WTC11 (cell line): ENCODE results near the gene OSTC. TPM values are rescaled to one million over a fixed set of nuclear protein-coding genes. Genes with fewer than 3 reads are reported as not detected.

Experiments used
- ATAC-seq: fragments of 200-7000 bp; cut with Tn5 transposase; 2 replicates; pipeline ENCODE4 v1.10.0; 2021; ENCODE audit warnings: mild to moderate bottlenecking, moderate library complexity
- CTCF ChIA-PET: fragments of 300-600 bp; sonication (Branson Sonifier 250); formaldehyde crosslinking; loops from one replicate; lab custom pipeline; 2021; ENCODE audit warnings: antibody characterized with exemption; lab: Charles Lee
- POLR2A ChIA-PET: fragments of 350-600 bp; sonication (Branson Sonifier 250); formaldehyde crosslinking; loops from one replicate; lab custom pipeline; 2021; ENCODE audit warnings: antibody characterized with exemption; lab: Charles Lee
- DNase-seq: peaks from one replicate; pipeline ENCODE4 v3.0.0; 2021; ENCODE audit warnings: low spot score
- H3K27ac Mint-ChIP-seq: 2 replicates; pipeline ENCODE4 v1.8.0; 2021; ENCODE audit warnings: mixed read lengths
- H3K27me3 Mint-ChIP-seq: 2 replicates; pipeline ENCODE4 v1.8.0; 2021; ENCODE audit warnings: low read depth, mild to moderate bottlenecking, moderate library complexity, mixed read lengths
- H3K36me3 Mint-ChIP-seq: 2 replicates; pipeline ENCODE4 v1.8.0; 2021; ENCODE audit warnings: mixed read lengths
- H3K4me1 Mint-ChIP-seq: 2 replicates; pipeline ENCODE4 v1.8.0; 2022; ENCODE audit warnings: mixed read lengths
- H3K4me3 Mint-ChIP-seq: 2 replicates; pipeline ENCODE4 v1.8.0; 2021; ENCODE audit warnings: mild to moderate bottlenecking, moderate library complexity, mixed read lengths
- H3K9me3 Mint-ChIP-seq: 2 replicates; pipeline ENCODE4 v1.8.0; 2021; ENCODE audit warnings: mixed read lengths
- ELF4 ChIP-seq: sonication (generic); formaldehyde crosslinking; IDR thresholded peaks from 2 replicates; pipeline ENCODE4 v1.8.1; 2022; ENCODE audit warnings: low read depth, mild to moderate bottlenecking, moderate library complexity, missing genetic modification reagents
- FOXK1 ChIP-seq: sonication (generic); formaldehyde crosslinking; IDR thresholded peaks from 2 replicates; pipeline ENCODE4 v1.8.0; 2022; ENCODE audit warnings: mild to moderate bottlenecking, moderate library complexity, missing genetic modification reagents
- FOXP1 ChIP-seq: sonication (generic); formaldehyde crosslinking; IDR thresholded peaks from 2 replicates; pipeline ENCODE4 v1.8.0; 2022; ENCODE audit warnings: missing genetic modification reagents, mild to moderate bottlenecking, moderate library complexity, borderline replicate concordance
- JUN ChIP-seq: sonication (generic); formaldehyde crosslinking; IDR thresholded peaks from 2 replicates; pipeline ENCODE4 v1.8.0; 2023; ENCODE audit warnings: mild to moderate bottlenecking, missing genetic modification reagents
- MYBL2 ChIP-seq: sonication (generic); formaldehyde crosslinking; IDR thresholded peaks from 2 replicates; pipeline ENCODE4 v1.8.1; 2023; ENCODE audit warnings: mild to moderate bottlenecking, moderate library complexity, missing genetic modification reagents
- NFE2L1 ChIP-seq: sonication (generic); formaldehyde crosslinking; IDR thresholded peaks from 2 replicates; pipeline ENCODE4 v1.8.1; 2023; ENCODE audit warnings: missing genetic modification reagents
- NR2C2 ChIP-seq: sonication (generic); formaldehyde crosslinking; IDR thresholded peaks from 2 replicates; pipeline ENCODE4 v1.8.0; 2022; ENCODE audit warnings: mild to moderate bottlenecking, missing genetic modification reagents
- OVOL2 ChIP-seq: fragments of 250-450 bp; sonication (Bioruptor Pico); IDR thresholded peaks from 2 replicates; pipeline ENCODE4 v1.9.0; 2021; ENCODE audit warnings: mild to moderate bottlenecking, borderline replicate concordance
- RELA ChIP-seq: sonication (generic); formaldehyde crosslinking; IDR thresholded peaks from 2 replicates; pipeline ENCODE4 v1.8.1; 2022; ENCODE audit warnings: missing genetic modification reagents, mild to moderate bottlenecking, borderline replicate concordance
- TCF7 ChIP-seq: sonication (generic); formaldehyde crosslinking; IDR thresholded peaks from 2 replicates; pipeline ENCODE4 v1.8.0; 2022; ENCODE audit warnings: mild to moderate bottlenecking, low read depth, missing genetic modification reagents, moderate library complexity
- TP53 ChIP-seq: sonication (generic); formaldehyde crosslinking; IDR thresholded peaks from 2 replicates; pipeline ENCODE4 v1.8.1; 2023; ENCODE audit warnings: mild to moderate bottlenecking, missing genetic modification reagents
- ZBTB21 ChIP-seq: sonication (generic); formaldehyde crosslinking; IDR thresholded peaks from 2 replicates; pipeline ENCODE4 v1.8.1; 2023; ENCODE audit warnings: mild to moderate bottlenecking, missing genetic modification reagents, borderline replicate concordance
- ZNF121 ChIP-seq: sonication (generic); formaldehyde crosslinking; IDR thresholded peaks from 2 replicates; pipeline ENCODE4 v1.8.0; 2023; ENCODE audit warnings: missing genetic modification reagents
- ZNF138 ChIP-seq: sonication (generic); formaldehyde crosslinking; conservative IDR thresholded peaks from 2 replicates; pipeline ENCODE4 v1.8.1; 2022; ENCODE audit warnings: mild to moderate bottlenecking, moderate library complexity, missing genetic modification reagents
- ZNF219 ChIP-seq: sonication (generic); formaldehyde crosslinking; IDR thresholded peaks from 2 replicates; pipeline ENCODE4 v1.8.0; 2023; ENCODE audit warnings: missing genetic modification reagents, mild to moderate bottlenecking, borderline replicate concordance
- ZNF263 ChIP-seq: sonication (generic); formaldehyde crosslinking; IDR thresholded peaks from 2 replicates; pipeline ENCODE4 v1.8.1; 2022; ENCODE audit warnings: low read depth, mild to moderate bottlenecking, moderate library complexity, missing genetic modification reagents
- ZNF317 ChIP-seq: sonication (generic); formaldehyde crosslinking; IDR thresholded peaks from 2 replicates; pipeline ENCODE4 v1.8.1; 2023; ENCODE audit warnings: low read depth, mild to moderate bottlenecking, moderate library complexity, missing genetic modification reagents, borderline replicate concordance
- ZNF396 ChIP-seq: fragments of 250-450 bp; sonication (Bioruptor Pico); IDR thresholded peaks from 2 replicates; pipeline ENCODE4 v1.8.0; 2021; ENCODE audit warnings: mild to moderate bottlenecking, moderate library complexity, borderline replicate concordance
- ZNF416 ChIP-seq: fragments of 250-450 bp; sonication (Bioruptor Pico); IDR thresholded peaks from 2 replicates; pipeline ENCODE4 v1.9.0; 2021; ENCODE audit warnings: mild to moderate bottlenecking, inconsistent platforms
- ZNF671 ChIP-seq: fragments of 250-450 bp; sonication (Bioruptor Pico); IDR thresholded peaks from 2 replicates; pipeline ENCODE4 v1.8.0; 2021; ENCODE audit warnings: mild to moderate bottlenecking
- total RNA-seq: library from RNA; stranded (reverse); gene quantifications from 3 replicates; pipeline ENCODE4 v1.2.3, GENCODE V29; 2021
- TF ChIP-seq, protein P1 (sequence below): sonication (generic); formaldehyde crosslinking; conservative IDR thresholded peaks from 2 replicates; pipeline ENCODE4 v1.8.1; 2022; ENCODE audit warnings: mild to moderate bottlenecking, missing genetic modification reagents
- TF ChIP-seq, protein P2 (sequence below): sonication (generic); formaldehyde crosslinking; IDR thresholded peaks from 2 replicates; pipeline ENCODE4 v1.8.1; 2023; ENCODE audit warnings: mild to moderate bottlenecking, missing genetic modification reagents, borderline replicate concordance
- TF ChIP-seq, protein P3 (sequence below): sonication (generic); formaldehyde crosslinking; IDR thresholded peaks from 2 replicates; pipeline ENCODE4 v1.8.0; 2022; ENCODE audit warnings: missing genetic modification reagents
- TF ChIP-seq, protein P4 (sequence below): sonication (generic); formaldehyde crosslinking; IDR thresholded peaks from 2 replicates; pipeline ENCODE4 v1.8.0; 2022; ENCODE audit warnings: mild to moderate bottlenecking, missing genetic modification reagents
- TF ChIP-seq, protein P5 (sequence below): sonication (generic); formaldehyde crosslinking; IDR thresholded peaks from 2 replicates; pipeline ENCODE4 v1.8.0; 2023; ENCODE audit warnings: missing genetic modification reagents

OSTC gene
- total RNA-seq, 1 experiment from 2014 or later, result 132 TPM

DNA sequence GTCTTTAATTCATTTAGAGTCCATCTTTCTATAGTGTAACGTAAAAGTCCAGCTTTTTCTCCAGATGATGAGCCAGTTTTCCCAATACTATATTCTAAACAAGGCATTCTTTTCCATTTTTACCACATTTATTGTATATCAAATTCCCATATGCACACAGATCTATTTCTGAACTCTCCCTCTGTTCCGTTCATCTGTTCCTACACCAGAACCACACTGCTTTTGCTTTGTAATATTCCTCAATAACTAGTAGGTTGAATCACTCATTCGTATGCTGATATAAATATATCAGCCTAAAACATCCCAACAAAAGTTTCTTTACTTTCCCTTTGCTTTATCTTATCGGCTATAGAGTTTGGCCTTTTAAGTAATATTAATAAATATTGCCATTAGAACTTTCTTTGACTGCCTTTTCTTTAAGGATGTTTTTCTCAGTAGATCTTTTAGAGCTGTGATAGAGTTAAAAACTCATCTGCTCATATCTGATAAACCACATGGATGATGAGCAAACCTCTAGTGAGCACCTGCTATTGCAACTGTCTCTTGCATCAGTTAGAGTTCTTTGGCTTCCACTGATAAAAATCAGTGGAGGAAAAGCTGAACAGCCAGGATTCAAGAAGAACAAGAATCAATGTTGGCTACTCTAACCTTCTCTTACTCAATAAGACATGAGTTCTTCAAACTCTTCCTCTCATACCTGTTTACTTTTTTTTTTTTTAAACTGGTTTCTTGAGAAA lies 43.2 kb upstream of the OSTC start (continued):
- TF ChIP-seq ZNF263 (CRISPR knock-in tag), result no peak
- TF ChIP-seq JUN (CRISPR knock-in tag), result no peak
- TF ChIP-seq ELF4 (CRISPR knock-in tag), result no peak
- TF ChIP-seq MYBL2 (CRISPR knock-in tag), result no peak
- TF ChIP-seq ZNF416 (CRISPR knock-in tag), result no peak
- no peak for TF ChIP-seq FOXP1 (CRISPR knock-in tag)
- TF ChIP-seq ZNF317 (CRISPR knock-in tag), result no peak
- TF ChIP-seq ZNF396 (CRISPR knock-in tag), result no peak
- no peak for TF ChIP-seq OVOL2 (CRISPR knock-in tag)
- TF ChIP-seq, protein P1, sequence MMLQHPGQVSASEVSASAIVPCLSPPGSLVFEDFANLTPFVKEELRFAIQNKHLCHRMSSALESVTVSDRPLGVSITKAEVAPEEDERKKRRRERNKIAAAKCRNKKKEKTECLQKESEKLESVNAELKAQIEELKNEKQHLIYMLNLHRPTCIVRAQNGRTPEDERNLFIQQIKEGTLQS (CRISPR knock-in tag), result no peak

DNA sequence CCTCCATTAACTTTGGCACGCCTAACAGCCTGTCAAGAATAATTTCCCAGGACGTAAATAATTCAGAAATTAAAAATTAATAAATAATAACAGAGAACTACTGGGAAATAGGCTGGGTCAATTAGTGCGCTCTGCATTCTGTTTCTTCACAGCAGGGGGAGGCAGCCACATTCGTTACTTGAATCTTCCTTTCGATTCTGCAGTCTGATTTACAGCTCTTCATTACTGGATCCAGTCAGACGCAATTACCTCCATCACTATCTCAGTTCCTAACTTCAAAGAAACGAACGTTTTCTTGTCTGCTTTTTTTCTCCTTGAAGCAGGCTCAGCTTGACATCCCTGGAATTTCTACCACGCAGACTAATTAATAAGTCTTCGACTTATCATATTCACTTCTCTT lies 39.0 kb upstream of the OSTC start:
- Mint-ChIP-seq H3K27me3 (peaks cover 5% of the 10 kb centered on the region; the same call in 1 of the 2 replicates), H3K9me3 (peaks cover 25% of the 10 kb centered on the region), H3K4me1 (peaks cover 20% of the 10 kb centered on the region), H3K36me3 (peaks cover 10% of the 10 kb centered on the region), H3K4me3 (no peak overlapping the region), H3K27ac (no peak overlapping the region)
- no peak for TF ChIP-seq MYBL2 (CRISPR knock-in tag)
- TF ChIP-seq, protein P2, sequence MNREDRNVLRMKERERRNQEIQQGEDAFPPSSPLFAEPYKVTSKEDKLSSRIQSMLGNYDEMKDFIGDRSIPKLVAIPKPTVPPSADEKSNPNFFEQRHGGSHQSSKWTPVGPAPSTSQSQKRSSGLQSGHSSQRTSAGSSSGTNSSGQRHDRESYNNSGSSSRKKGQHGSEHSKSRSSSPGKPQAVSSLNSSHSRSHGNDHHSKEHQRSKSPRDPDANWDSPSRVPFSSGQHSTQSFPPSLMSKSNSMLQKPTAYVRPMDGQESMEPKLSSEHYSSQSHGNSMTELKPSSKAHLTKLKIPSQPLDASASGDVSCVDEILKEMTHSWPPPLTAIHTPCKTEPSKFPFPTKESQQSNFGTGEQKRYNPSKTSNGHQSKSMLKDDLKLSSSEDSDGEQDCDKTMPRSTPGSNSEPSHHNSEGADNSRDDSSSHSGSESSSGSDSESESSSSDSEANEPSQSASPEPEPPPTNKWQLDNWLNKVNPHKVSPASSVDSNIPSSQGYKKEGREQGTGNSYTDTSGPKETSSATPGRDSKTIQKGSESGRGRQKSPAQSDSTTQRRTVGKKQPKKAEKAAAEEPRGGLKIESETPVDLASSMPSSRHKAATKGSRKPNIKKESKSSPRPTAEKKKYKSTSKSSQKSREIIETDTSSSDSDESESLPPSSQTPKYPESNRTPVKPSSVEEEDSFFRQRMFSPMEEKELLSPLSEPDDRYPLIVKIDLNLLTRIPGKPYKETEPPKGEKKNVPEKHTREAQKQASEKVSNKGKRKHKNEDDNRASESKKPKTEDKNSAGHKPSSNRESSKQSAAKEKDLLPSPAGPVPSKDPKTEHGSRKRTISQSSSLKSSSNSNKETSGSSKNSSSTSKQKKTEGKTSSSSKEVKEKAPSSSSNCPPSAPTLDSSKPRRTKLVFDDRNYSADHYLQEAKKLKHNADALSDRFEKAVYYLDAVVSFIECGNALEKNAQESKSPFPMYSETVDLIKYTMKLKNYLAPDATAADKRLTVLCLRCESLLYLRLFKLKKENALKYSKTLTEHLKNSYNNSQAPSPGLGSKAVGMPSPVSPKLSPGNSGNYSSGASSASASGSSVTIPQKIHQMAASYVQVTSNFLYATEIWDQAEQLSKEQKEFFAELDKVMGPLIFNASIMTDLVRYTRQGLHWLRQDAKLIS (CRISPR knock-in tag), result no peak
- ATAC-seq (no peak), DNase-seq (no peak)
- ChIA-PET CTCF (no interaction called here), POLR2A (interaction anchor here (0.8 kb wide), 1 partner anchor 9 kb away, joined by 3 read pairs; the partner anchor contains the start of gene RPL34)

DNA sequence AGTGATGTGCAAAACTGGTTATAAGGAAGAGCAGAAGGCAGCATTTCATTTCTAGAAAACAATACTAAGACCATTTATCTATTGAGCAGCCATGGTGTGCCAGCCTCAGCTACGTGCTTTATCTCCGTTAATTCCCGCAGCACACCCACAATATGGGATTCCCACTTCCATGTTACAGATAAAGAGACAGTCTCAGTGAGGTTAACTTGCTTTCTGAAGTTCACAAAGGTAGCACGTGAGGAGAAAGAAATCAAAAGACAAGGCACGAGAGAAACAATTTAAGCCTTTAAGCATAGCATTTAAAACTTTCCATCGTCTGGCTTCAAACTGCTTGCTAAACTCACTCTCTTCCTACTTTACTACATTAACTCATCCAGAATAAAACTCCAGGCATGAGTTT lies 38.0 kb upstream of the OSTC start:
- H3K27ac Mint-ChIP-seq, result no peak overlapping the region
- peaks cover 8% of the 10 kb centered on the region for H3K36me3 Mint-ChIP-seq
- H3K4me3 Mint-ChIP-seq, result no peak overlapping the region
- ATAC-seq, result no peak
- ChIA-PET POLR2A (no interaction called here), CTCF (no interaction called here)
- no peak for DNase-seq
- no peaks in the 10 kb centered on the region for H3K27me3 Mint-ChIP-seq
- peaks cover 23% of the 10 kb centered on the region for H3K9me3 Mint-ChIP-seq
- H3K4me1 Mint-ChIP-seq, result peaks cover 20% of the 10 kb centered on the region
- no peak for TF ChIP-seq ZNF121 (CRISPR knock-in tag)
- TF ChIP-seq FOXP1 (CRISPR knock-in tag), result no peak
- no peak for TF ChIP-seq RELA (CRISPR knock-in tag)
- TF ChIP-seq ZNF138, result no peak
- TF ChIP-seq NR2C2 (CRISPR knock-in tag), result no peak
- TF ChIP-seq ZNF263 (CRISPR knock-in tag), result no peak
- TF ChIP-seq ZNF671 (CRISPR knock-in tag), result no peak
- TF ChIP-seq ZNF219, result no peak
- no peak for TF ChIP-seq ZBTB21
- TF ChIP-seq TP53 (CRISPR knock-in tag), result no peak
- TF ChIP-seq, protein P3, sequence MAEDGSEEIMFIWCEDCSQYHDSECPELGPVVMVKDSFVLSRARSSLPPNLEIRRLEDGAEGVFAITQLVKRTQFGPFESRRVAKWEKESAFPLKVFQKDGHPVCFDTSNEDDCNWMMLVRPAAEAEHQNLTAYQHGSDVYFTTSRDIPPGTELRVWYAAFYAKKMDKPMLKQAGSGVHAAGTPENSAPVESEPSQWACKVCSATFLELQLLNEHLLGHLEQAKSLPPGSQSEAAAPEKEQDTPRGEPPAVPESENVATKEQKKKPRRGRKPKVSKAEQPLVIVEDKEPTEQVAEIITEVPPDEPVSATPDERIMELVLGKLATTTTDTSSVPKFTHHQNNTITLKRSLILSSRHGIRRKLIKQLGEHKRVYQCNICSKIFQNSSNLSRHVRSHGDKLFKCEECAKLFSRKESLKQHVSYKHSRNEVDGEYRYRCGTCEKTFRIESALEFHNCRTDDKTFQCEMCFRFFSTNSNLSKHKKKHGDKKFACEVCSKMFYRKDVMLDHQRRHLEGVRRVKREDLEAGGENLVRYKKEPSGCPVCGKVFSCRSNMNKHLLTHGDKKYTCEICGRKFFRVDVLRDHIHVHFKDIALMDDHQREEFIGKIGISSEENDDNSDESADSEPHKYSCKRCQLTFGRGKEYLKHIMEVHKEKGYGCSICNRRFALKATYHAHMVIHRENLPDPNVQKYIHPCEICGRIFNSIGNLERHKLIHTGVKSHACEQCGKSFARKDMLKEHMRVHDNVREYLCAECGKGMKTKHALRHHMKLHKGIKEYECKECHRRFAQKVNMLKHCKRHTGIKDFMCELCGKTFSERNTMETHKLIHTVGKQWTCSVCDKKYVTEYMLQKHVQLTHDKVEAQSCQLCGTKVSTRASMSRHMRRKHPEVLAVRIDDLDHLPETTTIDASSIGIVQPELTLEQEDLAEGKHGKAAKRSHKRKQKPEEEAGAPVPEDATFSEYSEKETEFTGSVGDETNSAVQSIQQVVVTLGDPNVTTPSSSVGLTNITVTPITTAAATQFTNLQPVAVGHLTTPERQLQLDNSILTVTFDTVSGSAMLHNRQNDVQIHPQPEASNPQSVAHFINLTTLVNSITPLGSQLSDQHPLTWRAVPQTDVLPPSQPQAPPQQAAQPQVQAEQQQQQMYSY (CRISPR knock-in tag), result no peak
- TF ChIP-seq, protein P4, sequence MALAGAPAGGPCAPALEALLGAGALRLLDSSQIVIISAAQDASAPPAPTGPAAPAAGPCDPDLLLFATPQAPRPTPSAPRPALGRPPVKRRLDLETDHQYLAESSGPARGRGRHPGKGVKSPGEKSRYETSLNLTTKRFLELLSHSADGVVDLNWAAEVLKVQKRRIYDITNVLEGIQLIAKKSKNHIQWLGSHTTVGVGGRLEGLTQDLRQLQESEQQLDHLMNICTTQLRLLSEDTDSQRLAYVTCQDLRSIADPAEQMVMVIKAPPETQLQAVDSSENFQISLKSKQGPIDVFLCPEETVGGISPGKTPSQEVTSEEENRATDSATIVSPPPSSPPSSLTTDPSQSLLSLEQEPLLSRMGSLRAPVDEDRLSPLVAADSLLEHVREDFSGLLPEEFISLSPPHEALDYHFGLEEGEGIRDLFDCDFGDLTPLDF, result no peak
- no peak for TF ChIP-seq TCF7
- TF ChIP-seq, protein P5, sequence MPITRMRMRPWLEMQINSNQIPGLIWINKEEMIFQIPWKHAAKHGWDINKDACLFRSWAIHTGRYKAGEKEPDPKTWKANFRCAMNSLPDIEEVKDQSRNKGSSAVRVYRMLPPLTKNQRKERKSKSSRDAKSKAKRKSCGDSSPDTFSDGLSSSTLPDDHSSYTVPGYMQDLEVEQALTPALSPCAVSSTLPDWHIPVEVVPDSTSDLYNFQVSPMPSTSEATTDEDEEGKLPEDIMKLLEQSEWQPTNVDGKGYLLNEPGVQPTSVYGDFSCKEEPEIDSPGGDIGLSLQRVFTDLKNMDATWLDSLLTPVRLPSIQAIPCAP (CRISPR knock-in tag), result no peak
- TF ChIP-seq FOXK1 (CRISPR knock-in tag), result no peak
- no peak for TF ChIP-seq NFE2L1 (CRISPR knock-in tag)
